Gastrocnemius medialis (tissue), 4 donors: ENCODE results near the gene SPTAN1. TPM values are rescaled to one million over a fixed set of nuclear protein-coding genes. Genes with fewer than 3 reads are reported as not detected.

ENCODE experiments used
- ATAC-seq, 2 donors: fragments of 150-250 bp; one replicate each; pipeline ENCODE4 v1.9.1; 2016
- DNase-seq, 2 donors: peaks; one replicate each; pipeline ENCODE4 v3.0.0-alpha.2; 2019
- H3K27ac ChIP-seq, 4 donors: fragments of 200-600 bp; sonication (generic); 1 replicate in 1 of 4; 2 replicates in 3 of 4; pipeline ENCODE4 v1.5.1; 2016 to 2018; ENCODE audit warnings: mild to moderate bottlenecking in 2 of 4, moderate library complexity in 1 of 4
- H3K27me3 ChIP-seq, 3 donors: fragments of 200-600 bp; sonication (generic) in 2 of 3; 1 replicate in 1 of 3; 2 replicates in 2 of 3; pipeline versions ENCODE4 v1.5.1 to v1.6.0; 2016 to 2019; ENCODE audit warnings: mild to moderate bottlenecking in 1 of 3, moderate library complexity in 1 of 3
- H3K36me3 ChIP-seq, 2 donors: fragments of 200-600 bp; sonication (generic) in 1 of 2; one replicate each; pipeline ENCODE4 v1.5.1; 2017 to 2018
- H3K4me1 ChIP-seq, 2 donors: fragments of 200-600 bp; sonication (generic) in 1 of 2; one replicate each; pipeline ENCODE4 v1.5.1; 2016 to 2017; ENCODE audit warnings: mild to moderate bottlenecking in 2 of 2
- H3K4me3 ChIP-seq, 4 donors: fragments of 200-600 bp; sonication (generic) in 3 of 4; 1 replicate in 1 of 4; 2 replicates in 3 of 4; pipeline ENCODE4 v1.5.1; 2016 to 2019; ENCODE audit warnings: mild to moderate bottlenecking in 2 of 4
- H3K9me3 ChIP-seq, 3 donors: fragments of 200-600 bp; sonication (generic) in 2 of 3; 1 replicate in 1 of 3; 2 replicates in 2 of 3; pipeline ENCODE4 v1.5.1; 2016 to 2019
- POLR2A ChIP-seq, 2 donors: fragments of 450-650 bp; IDR thresholded peaks; one replicate each; pipeline ENCODE4 v1.6.1; 2017; ENCODE audit warnings: antibody characterized with exemption in 2 of 2, mild to moderate bottlenecking in 2 of 2, moderate library complexity in 2 of 2
- in situ Hi-C, 4 donors: fragments of 200-750 bp; cut with MboI; loops; one replicate each; pipeline versions ENCODE4 v1.15.0 to v1.8.0; 2017; ENCODE audit warnings: low sequenced_read_pairs in 4 of 4
- intact Hi-C: fragments of 100-400 bp; cut with DNase I; formaldehyde crosslinking; loops from one replicate; pipeline ENCODE4 v1.15.1; 2023; ENCODE audit warnings: low total_unique reads
- total RNA-seq, 4 donors: library from RNA; depleted of rRNA; stranded (reverse); fragments of >200 nt; gene quantifications; one replicate each; pipeline versions ENCODE4 v1.1.0 to v1.2.3, GENCODE V29; 2016
- TF ChIP-seq, protein P1 (sequence below), 5 experiments: fragments of 450-650 bp in 3 of 5; fragments of 200-600 bp in 2 of 5; sonication (generic) in 2 of 5; IDR thresholded peaks in 4 of 5; conservative IDR thresholded peaks in 1 of 5; 1 replicate in 4 of 5; 2 replicates in 1 of 5; pipeline ENCODE4 v1.5.1; 2016 to 2019; ENCODE audit warnings: antibody characterized with exemption in 5 of 5, mild to moderate bottlenecking in 3 of 5, moderate library complexity in 3 of 5

SPTAN1 gene
- total RNA-seq, 4 donors from 2014 or later = 30.2 to 41.5 (median 33.0) TPM

DNA sequence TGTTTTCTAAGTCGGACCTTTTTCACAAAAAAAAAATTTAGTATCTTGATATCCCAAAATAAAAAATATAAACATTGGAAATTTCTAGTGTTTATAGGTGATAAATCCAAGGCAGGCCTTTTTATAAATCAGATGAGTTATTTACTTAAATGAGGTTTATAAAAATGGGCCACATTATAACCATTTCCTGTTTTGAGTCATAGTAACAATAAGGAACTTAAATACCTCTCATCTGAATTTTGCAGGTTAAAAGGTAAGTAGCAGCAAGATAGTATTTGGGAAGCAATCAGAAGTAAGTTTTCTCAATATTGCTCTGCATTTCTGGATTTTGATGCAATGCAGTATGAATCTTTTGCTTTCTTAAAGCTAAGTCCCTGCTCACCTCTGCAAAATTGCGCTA, 3.9 kb downstream of the SPTAN1 start:
- intact Hi-C loops = no loop called here
- no peaks in the 10 kb centered on the region for H3K9me3 ChIP-seq
- TF ChIP-seq, protein P1, sequence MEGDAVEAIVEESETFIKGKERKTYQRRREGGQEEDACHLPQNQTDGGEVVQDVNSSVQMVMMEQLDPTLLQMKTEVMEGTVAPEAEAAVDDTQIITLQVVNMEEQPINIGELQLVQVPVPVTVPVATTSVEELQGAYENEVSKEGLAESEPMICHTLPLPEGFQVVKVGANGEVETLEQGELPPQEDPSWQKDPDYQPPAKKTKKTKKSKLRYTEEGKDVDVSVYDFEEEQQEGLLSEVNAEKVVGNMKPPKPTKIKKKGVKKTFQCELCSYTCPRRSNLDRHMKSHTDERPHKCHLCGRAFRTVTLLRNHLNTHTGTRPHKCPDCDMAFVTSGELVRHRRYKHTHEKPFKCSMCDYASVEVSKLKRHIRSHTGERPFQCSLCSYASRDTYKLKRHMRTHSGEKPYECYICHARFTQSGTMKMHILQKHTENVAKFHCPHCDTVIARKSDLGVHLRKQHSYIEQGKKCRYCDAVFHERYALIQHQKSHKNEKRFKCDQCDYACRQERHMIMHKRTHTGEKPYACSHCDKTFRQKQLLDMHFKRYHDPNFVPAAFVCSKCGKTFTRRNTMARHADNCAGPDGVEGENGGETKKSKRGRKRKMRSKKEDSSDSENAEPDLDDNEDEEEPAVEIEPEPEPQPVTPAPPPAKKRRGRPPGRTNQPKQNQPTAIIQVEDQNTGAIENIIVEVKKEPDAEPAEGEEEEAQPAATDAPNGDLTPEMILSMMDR (IDR thresholded peaks at IDR 0.05 in 4 of 5, conservative IDR thresholded peaks at IDR 0.05 in 1 of 5) = no peak
- TF ChIP-seq POLR2A (IDR thresholded peaks at IDR 0.05) = no peak
- in situ Hi-C loops = no loop called here
- ATAC-seq = no peak
- no peaks in the 10 kb centered on the region for H3K36me3 ChIP-seq
- no peak for DNase-seq
- no peak overlapping the region for H3K4me3 ChIP-seq
- no peak overlapping the region for H3K27ac ChIP-seq
- H3K4me1 ChIP-seq = peaks cover 49 to 50% of the 10 kb centered on the region in 2 donors
- H3K27me3 ChIP-seq = no peaks in the 10 kb centered on the region

DNA sequence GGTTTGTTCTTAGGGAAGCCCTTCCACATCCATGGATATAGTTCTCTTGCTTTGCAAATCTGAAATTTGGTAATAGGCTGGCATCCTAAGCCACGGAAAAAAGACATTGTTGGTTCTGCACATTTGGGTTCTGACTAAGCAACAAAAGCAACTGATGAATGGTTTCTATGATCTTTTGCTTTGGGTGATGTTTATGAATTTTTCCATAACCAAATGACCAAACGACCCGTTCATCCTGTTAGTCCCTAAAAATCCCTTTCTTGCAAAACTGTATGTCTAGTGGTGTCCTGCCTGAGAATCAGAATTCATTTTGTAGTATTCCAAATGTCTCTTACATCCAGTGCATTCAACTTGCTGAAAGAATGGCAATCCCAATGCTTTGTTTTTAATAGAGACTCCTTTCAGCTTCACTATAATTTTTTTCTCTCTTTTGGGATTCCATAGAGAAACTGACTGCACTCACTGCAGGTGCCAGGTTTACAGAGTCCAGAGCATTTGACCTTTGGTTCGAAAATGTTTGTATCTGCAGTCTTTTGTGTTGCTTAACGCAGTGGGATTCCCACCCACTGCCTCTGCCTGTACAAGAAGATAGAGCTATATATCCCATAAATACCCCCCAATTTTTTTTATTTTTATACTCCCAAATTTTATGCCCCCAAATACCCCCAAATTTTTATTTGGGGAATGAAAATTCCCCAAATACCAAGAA, 4.7 kb downstream of the SPTAN1 start:
- no peaks in the 10 kb centered on the region for H3K9me3 ChIP-seq
- in situ Hi-C loops (no loop called here), intact Hi-C loops (no loop called here)
- H3K4me1 ChIP-seq = peaks cover 42 to 44% of the 10 kb centered on the region in 2 donors
- H3K36me3 ChIP-seq = no peaks in the 10 kb centered on the region
- no peaks in the 10 kb centered on the region for H3K27me3 ChIP-seq
- TF ChIP-seq, protein P1 (IDR thresholded peaks at IDR 0.05 in 4 of 5, conservative IDR thresholded peaks at IDR 0.05 in 1 of 5) = no peak
- no peak for TF ChIP-seq POLR2A (IDR thresholded peaks at IDR 0.05)
- DNase-seq = no peak
- ATAC-seq = no peak
- peak overlapping the region in 1 of 4 donors; percentile 31 for H3K27ac ChIP-seq
- no peak overlapping the region for H3K4me3 ChIP-seq

DNA sequence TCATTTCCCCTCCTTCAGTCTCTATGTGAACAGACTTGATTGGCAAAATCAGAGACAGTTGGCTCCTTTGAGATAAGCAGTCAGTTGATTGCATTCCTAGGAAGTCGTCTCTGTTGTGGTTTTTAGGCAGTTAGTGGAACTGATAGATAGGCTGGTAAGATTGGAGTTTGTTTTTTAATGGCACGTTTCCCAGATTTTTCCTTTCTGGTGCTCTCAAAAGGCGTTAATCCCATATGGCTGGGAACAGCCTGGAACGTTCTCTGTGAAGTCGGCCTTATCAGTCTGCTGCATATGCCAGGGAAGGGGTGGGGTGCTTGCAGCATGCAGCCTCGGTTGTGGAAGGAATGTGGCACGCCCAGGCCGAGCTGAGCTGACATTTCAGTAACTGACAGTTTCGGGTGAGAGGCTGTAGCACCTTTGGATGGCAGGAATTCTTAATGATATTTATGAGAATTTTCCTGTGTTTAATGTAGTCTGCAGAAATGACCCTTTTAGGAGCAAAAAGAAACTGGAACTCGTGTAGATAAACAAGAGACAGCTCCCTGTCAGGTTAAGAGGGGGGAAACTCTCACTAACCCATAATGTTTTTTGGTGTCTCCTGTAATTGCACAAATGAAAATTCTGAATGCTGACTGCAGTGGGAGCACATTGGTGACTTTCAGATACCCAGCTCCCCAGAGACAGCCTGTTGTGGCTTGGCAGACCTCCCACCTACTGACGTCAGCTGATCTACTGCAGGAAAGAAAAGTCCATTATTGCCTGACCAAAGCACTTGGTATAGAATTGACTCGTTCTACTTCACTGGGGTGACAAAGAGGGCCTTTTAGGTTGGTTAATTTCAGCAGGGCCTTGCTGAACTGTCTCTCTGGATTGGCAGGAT, 6.3 kb downstream of the SPTAN1 start:
- H3K27ac ChIP-seq = peak overlapping the region; percentile 33 to 68 (median 52)
- peaks cover 36 to 39% of the 10 kb centered on the region in 2 donors for H3K4me1 ChIP-seq
- H3K4me3 ChIP-seq = peak overlapping the region in 1 of 4 donors; percentile 17
- DNase-seq (peak; percentile 35 to 59), ATAC-seq (peak; percentile 67 to 72)
- TF ChIP-seq, protein P1 (IDR thresholded peaks at IDR 0.05 in 4 of 5, conservative IDR thresholded peaks at IDR 0.05 in 1 of 5) = no peak
- TF ChIP-seq POLR2A (IDR thresholded peaks at IDR 0.05) = no peak
- in situ Hi-C loops = no loop called here
- intact Hi-C loops = no loop called here
- no peaks in the 10 kb centered on the region for H3K9me3 ChIP-seq
- H3K36me3 ChIP-seq = no peaks in the 10 kb centered on the region
- H3K27me3 ChIP-seq = no peaks in the 10 kb centered on the region

DNA sequence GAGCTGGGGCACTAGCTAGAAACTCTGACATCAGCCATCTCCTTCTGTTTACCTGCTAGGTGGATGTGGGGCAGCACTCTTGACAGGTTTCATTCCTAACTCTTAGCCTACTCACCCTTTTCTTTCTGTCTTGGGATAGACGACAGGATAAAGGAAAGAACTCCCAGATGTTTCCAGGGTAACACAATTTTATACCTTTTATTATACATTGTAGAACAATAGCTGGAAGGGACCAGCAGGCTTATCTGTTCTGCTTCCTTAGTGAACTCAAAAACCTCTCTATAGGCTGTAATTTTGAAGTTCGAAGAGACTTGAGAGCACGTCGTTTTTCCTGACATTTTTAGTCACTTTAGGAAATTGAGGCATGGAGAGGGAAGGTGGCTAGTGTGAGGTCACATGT, 13.2 kb downstream of the SPTAN1 start:
- in situ Hi-C loops = no loop called here
- H3K27ac ChIP-seq = peak overlapping the region in 3 of 4 donors; percentile 25 to 55 (median 33)

More for the DNA sequence above, 13.2 kb downstream of the SPTAN1 start:
- no peak for DNase-seq
- no peak overlapping the region for H3K4me3 ChIP-seq
- ATAC-seq = no peak
- no peaks in the 10 kb centered on the region for H3K9me3 ChIP-seq
- TF ChIP-seq, protein P1 (IDR thresholded peaks at IDR 0.05 in 4 of 5, conservative IDR thresholded peaks at IDR 0.05 in 1 of 5) = no peak
- TF ChIP-seq POLR2A (IDR thresholded peaks at IDR 0.05) = no peak
- peaks cover 0 to 36% of the 10 kb centered on the region in 2 donors for H3K36me3 ChIP-seq
- no peaks in the 10 kb centered on the region for H3K4me1 ChIP-seq
- H3K27me3 ChIP-seq = no peaks in the 10 kb centered on the region
- intact Hi-C loops = no loop called here
